ENCODE measurements around the gene HS3ST5.

HS3ST5 gene

DNA sequence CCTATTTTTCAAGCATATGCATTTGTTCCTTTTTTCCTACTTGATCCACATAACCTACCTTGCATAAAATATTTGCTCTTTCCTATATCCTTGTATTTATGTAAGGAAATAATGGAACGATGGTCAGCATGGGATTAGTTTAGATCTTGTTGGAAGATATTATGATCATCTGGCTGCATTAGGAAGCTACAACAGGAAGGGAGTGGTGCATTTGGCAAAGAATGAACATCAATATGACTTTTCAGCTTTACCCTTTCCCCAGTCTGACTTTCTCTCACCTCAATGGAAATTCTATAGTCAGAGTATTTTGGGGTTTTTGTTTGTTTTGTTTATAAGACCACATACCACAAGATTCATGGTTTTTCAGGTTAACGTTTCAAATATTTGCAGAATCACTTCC, 66.0 kb downstream of the HS3ST5 start:
- H3K9me3 ChIP-seq (ENCODE audit: insufficient read depth, low read depth, low read length) = no peaks in the 10 kb centered on the region
- no peaks in the 10 kb centered on the region for H3K27me3 ChIP-seq (ENCODE audit: insufficient read depth, low read length)
- no peak overlapping the region for H3K4me3 ChIP-seq (ENCODE audit: low read length)
- peaks cover 40% of the 10 kb centered on the region for H3K4me1 ChIP-seq (ENCODE audit: insufficient read depth, low read length)
- no peak overlapping the region for H3K27ac ChIP-seq (ENCODE audit: low read depth, low read length)
- no peak overlapping the region for H3K9ac ChIP-seq (ENCODE audit: low read depth, low read length)
- WGBS = 100% methylated on average over 1 of the region's 2 CpGs
- H3K36me3 ChIP-seq (ENCODE audit: insufficient read depth, low read length) = no peaks in the 10 kb centered on the region; the same call in 1 of the 2 replicates

DNA sequence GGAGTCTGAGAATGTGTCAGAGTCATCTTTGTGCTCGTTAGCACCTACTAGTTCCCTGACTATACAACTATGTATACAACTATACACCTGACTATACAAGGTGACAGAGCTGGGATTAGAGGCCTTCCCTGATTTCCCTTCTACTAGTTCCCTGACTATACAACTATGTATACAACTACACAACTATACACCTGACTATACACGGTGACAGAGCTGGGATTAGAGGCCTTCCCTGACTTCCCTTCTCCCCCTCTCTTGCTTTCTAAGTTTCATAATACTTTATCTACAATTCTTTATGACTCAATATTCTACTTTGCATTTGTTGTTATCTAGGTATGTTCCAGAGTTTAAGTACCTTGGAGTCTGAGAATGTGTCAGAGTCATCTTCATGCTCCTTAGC, 68.0 kb downstream of the HS3ST5 start:
- Histone ChIP-seq H3K9ac (ENCODE audit: low read depth, low read length) (no peak overlapping the region), H3K36me3 (ENCODE audit: insufficient read depth, low read length) (no peaks in the 10 kb centered on the region; the same call in 1 of the 2 replicates), H3K9me3 (ENCODE audit: insufficient read depth, low read depth, low read length) (no peaks in the 10 kb centered on the region), H3K4me1 (ENCODE audit: insufficient read depth, low read length) (peaks cover 24% of the 10 kb centered on the region), H3K27ac (ENCODE audit: low read depth, low read length) (no peak overlapping the region), H3K27me3 (ENCODE audit: insufficient read depth, low read length) (no peaks in the 10 kb centered on the region), H3K4me3 (ENCODE audit: low read length) (no peak overlapping the region)
- WGBS = 82% methylated on average over 2 of the region's 2 CpGs

DNA sequence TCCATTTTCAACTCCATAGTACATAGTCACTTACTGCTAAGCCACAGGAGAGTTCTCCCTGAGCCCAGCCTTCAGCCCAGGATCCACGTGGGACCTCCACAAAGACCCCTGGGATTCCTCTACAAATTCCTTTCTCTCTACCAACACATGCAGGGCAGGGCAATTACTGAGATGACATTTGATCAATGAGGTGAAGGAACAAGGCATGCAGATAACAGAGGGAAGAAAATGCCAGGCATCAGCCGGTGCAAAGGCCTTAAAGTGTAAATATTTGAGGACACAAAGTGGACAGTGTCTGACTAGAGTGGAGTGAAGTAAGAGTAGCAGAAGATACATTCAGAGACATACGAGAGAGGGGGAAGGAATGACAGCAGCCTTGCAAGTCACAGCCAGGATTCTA, 70.2 kb downstream of the HS3ST5 start:
- Histone ChIP-seq H3K27ac (ENCODE audit: low read depth, low read length) (no peak overlapping the region), H3K9me3 (ENCODE audit: insufficient read depth, low read depth, low read length) (no peaks in the 10 kb centered on the region)
- WGBS = 84% methylated on average over 3 of the region's 3 CpGs

DNA sequence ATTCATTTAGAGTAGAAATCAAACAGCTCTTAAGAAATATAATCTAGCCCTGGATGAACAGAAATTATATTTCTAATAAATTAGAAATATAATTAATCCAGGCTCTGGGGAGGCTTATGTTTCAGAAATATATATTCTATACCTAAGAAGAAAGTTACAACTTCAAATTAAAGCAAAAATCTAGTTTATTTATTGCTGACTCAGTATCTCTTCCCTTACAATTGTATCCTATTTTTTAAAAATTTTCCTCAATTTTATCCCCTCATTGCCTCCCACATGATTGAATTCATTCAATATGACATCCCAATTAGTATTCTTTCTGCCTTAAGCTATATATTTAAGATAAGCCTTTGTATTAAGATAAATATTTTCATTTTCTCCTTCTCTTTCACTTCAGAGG, 71.4 kb downstream of the HS3ST5 start:
- H3K9ac ChIP-seq (ENCODE audit: low read depth, low read length) = no peak overlapping the region
- H3K9me3 ChIP-seq (ENCODE audit: insufficient read depth, low read depth, low read length) = no peaks in the 10 kb centered on the region
- no peaks in the 10 kb centered on the region; the same call in 1 of the 2 replicates for H3K4me1 ChIP-seq (ENCODE audit: insufficient read depth, low read length)
- no peaks in the 10 kb centered on the region for H3K27me3 ChIP-seq (ENCODE audit: insufficient read depth, low read length)
- no peak overlapping the region for H3K4me3 ChIP-seq (ENCODE audit: low read length)
- H3K27ac ChIP-seq (ENCODE audit: low read depth, low read length) = no peak overlapping the region
- H3K36me3 ChIP-seq (ENCODE audit: insufficient read depth, low read length) = no peaks in the 10 kb centered on the region; the same call in 1 of the 2 replicates

More for the DNA sequence above, 70.2 kb downstream of the HS3ST5 start:
- H3K4me1 ChIP-seq (ENCODE audit: insufficient read depth, low read length) = peaks cover 11% of the 10 kb centered on the region
- H3K9ac ChIP-seq (ENCODE audit: low read depth, low read length) = no peak overlapping the region
- no peaks in the 10 kb centered on the region; the same call in 1 of the 2 replicates for H3K36me3 ChIP-seq (ENCODE audit: insufficient read depth, low read length)
- H3K27me3 ChIP-seq (ENCODE audit: insufficient read depth, low read length) = no peaks in the 10 kb centered on the region
- no peak overlapping the region for H3K4me3 ChIP-seq (ENCODE audit: low read length)

DNA sequence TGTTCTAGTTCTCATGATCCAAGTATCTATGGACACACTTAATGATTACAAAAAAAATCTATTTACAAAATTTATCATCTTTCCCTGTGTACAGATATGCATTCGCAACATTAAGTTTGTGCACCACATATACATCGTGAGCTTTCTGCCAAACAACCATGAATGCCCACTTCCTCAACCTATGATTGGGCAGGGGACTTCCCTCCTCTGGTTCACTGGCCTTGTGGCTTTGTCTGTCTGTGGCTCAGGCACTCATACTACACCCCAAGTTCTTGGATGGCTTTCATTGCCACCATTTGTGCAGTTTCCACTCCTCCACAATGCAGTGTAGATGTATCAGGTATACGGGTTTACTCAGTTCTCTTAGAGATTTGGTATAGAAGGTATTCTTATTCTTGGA, 74.9 kb downstream of the HS3ST5 start:
- Histone ChIP-seq H3K9ac (ENCODE audit: low read depth, low read length) (no peak overlapping the region), H3K4me3 (ENCODE audit: low read length) (no peak overlapping the region), H3K36me3 (ENCODE audit: insufficient read depth, low read length) (no peaks in the 10 kb centered on the region), H3K9me3 (ENCODE audit: insufficient read depth, low read depth, low read length) (no peaks in the 10 kb centered on the region), H3K27me3 (ENCODE audit: insufficient read depth, low read length) (no peaks in the 10 kb centered on the region), H3K27ac (ENCODE audit: low read depth, low read length) (no peak overlapping the region), H3K4me1 (ENCODE audit: insufficient read depth, low read length) (no peaks in the 10 kb centered on the region)
- WGBS = 97% methylated on average over 3 of the region's 3 CpGs

DNA sequence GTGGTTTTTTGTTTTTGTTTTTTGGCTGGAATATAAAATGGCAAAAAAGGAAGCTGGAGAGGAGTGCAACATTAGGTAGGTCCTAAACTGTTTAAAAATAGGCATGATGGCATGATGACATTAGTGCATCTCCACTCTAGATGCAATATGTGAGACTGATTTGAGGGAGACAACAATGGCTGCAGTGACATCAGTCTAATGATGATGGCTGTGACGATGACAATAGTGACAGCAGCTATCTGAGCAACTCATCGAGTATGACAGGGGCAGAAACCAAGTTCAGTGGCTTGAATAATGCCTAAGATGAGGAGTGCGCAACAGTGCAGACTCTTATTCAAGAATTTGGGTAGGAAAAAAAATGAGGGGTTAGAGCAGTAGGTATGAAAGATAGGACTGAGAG, 82.0 kb downstream of the HS3ST5 start:
- no peaks in the 10 kb centered on the region for H3K36me3 ChIP-seq (ENCODE audit: insufficient read depth, low read length)
- no peaks in the 10 kb centered on the region for H3K27me3 ChIP-seq (ENCODE audit: insufficient read depth, low read length)
- WGBS = 92% methylated on average over 3 of the region's 3 CpGs
- no peak overlapping the region for H3K4me3 ChIP-seq (ENCODE audit: low read length)
- H3K9ac ChIP-seq (ENCODE audit: low read depth, low read length) = no peak overlapping the region
- no peak overlapping the region for H3K27ac ChIP-seq (ENCODE audit: low read depth, low read length)
- H3K4me1 ChIP-seq (ENCODE audit: insufficient read depth, low read length) = no peaks in the 10 kb centered on the region
- H3K9me3 ChIP-seq (ENCODE audit: insufficient read depth, low read depth, low read length) = peaks cover under 1% of the 10 kb centered on the region; the same call in 1 of the 2 replicates

DNA sequence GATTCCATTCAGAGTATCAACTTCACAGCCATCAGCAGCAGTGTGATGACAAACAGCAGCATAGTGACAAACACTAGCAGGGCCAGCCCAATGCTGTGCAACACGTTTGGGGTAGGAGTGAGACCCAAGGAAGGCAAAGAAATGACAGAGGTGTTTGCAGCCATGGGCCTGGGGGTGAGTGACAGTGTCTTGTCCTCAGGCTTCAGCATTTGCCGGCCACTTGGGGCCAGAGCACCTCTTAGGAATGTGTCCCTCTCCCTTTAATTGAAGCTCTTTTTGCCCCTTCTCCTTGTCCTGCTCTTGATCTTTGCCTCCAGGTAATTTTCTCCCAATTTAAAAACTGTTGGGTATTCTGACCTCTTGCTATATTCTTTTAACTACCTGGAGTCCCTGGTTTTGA, 84.4 kb downstream of the HS3ST5 start:
- Histone ChIP-seq H3K4me1 (ENCODE audit: insufficient read depth, low read length) (no peaks in the 10 kb centered on the region), H3K9me3 (ENCODE audit: insufficient read depth, low read depth, low read length) (peaks cover 15% of the 10 kb centered on the region; the same call in 1 of the 2 replicates), H3K36me3 (ENCODE audit: insufficient read depth, low read length) (0 out of 2 replicates have a peak, but pooled peaks cover 2% of the 10 kb centered on the region), H3K27me3 (ENCODE audit: insufficient read depth, low read length) (no peaks in the 10 kb centered on the region), H3K9ac (ENCODE audit: low read depth, low read length) (no peak overlapping the region), H3K27ac (ENCODE audit: low read depth, low read length) (no peak overlapping the region), H3K4me3 (ENCODE audit: low read length) (no peak overlapping the region)
- 68% methylated on average over 2 of the region's 2 CpGs for WGBS

DNA sequence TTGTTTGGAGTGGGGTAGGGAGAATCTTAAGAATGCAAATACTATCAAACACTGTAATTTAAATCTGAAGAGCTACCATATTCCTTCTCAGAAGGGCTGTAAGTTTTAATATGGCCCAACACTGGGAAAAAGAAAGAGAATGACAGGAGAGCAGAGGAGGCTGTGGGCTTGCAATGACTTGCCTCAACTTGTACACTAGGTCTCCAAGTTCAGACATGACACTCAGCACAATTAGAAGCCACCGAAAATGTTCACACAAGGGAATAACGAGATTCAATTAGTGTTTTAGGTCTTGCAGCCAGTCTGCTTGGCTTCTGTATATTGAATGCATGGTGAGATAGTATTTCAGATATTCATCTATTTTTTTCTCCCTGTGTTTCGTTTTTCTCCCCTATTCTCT, 89.4 kb downstream of the HS3ST5 start:
- H3K27ac ChIP-seq (ENCODE audit: low read depth, low read length) = no peak overlapping the region
- H3K9me3 ChIP-seq (ENCODE audit: insufficient read depth, low read depth, low read length) = peaks cover 15% of the 10 kb centered on the region; the same call in 1 of the 2 replicates
- 93% methylated on average over 2 of the region's 3 CpGs for WGBS
- no peaks in the 10 kb centered on the region; the same call in 1 of the 2 replicates for H3K4me1 ChIP-seq (ENCODE audit: insufficient read depth, low read length)
- no peak overlapping the region for H3K4me3 ChIP-seq (ENCODE audit: low read length)
- no peak overlapping the region for H3K9ac ChIP-seq (ENCODE audit: low read depth, low read length)
- H3K36me3 ChIP-seq (ENCODE audit: insufficient read depth, low read length) = 0 out of 2 replicates have a peak, but pooled peaks cover 2% of the 10 kb centered on the region
- no peaks in the 10 kb centered on the region for H3K27me3 ChIP-seq (ENCODE audit: insufficient read depth, low read length)

DNA sequence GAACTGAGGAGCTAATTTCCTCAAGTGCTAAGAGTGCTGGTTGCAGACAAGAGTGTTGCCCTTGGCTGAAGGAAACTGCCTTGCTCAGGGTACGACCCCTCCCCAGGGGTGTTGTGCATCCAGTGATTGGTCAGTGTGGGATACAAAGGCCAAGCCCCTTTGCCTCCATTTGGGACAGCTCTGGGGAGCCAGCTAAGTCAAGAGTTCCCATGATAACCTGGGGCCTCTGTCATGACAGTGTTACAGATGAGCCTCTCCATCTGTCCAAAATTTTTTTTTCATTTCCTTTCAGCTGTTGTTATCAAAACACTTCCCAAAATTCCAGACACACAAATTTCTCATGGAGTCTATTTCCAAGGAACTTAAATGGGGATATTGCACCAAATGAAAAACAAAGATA, 93.3 kb downstream of the HS3ST5 start:
- 91% methylated on average over 1 of the region's 1 CpG for WGBS
- Histone ChIP-seq H3K9ac (ENCODE audit: low read depth, low read length) (no peak overlapping the region), H3K27ac (ENCODE audit: low read depth, low read length) (no peak overlapping the region)

DNA sequence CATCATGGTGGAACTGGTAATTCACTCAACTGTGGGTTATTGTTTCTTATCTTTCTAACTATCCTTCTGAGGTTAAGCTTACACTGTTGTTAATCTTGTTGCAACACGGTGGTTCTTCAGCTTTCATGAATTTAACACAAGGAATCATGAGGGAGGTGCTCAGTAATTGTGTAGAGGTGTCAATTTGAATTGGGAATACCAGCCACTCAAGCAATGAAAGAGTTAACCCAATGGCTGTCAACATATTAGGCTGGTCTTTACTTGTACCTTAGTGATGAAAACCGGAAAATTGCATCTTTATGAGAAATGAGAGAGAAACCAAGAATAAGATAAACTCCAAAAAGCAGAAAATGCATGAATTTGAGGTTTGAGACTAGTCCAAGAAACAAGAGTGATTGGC, 95.7 kb downstream of the HS3ST5 start:
- no peak overlapping the region for H3K4me3 ChIP-seq (ENCODE audit: low read length)
- H3K27me3 ChIP-seq (ENCODE audit: insufficient read depth, low read length) = no peaks in the 10 kb centered on the region
- H3K36me3 ChIP-seq (ENCODE audit: insufficient read depth, low read length) = no peaks in the 10 kb centered on the region
- 80% methylated on average over 2 of the region's 2 CpGs for WGBS
- peaks cover 3% of the 10 kb centered on the region; the same call in 1 of the 2 replicates for H3K4me1 ChIP-seq (ENCODE audit: insufficient read depth, low read length)
- no peaks in the 10 kb centered on the region for H3K9me3 ChIP-seq (ENCODE audit: insufficient read depth, low read depth, low read length)
- no peak overlapping the region for H3K9ac ChIP-seq (ENCODE audit: low read depth, low read length)
- no peak overlapping the region for H3K27ac ChIP-seq (ENCODE audit: low read depth, low read length)

More for the DNA sequence above, 93.3 kb downstream of the HS3ST5 start:
- no peaks in the 10 kb centered on the region for H3K36me3 ChIP-seq (ENCODE audit: insufficient read depth, low read length)
- no peak overlapping the region for H3K4me3 ChIP-seq (ENCODE audit: low read length)
- peaks cover 3% of the 10 kb centered on the region; the same call in 1 of the 2 replicates for H3K4me1 ChIP-seq (ENCODE audit: insufficient read depth, low read length)
- H3K27me3 ChIP-seq (ENCODE audit: insufficient read depth, low read length) = no peaks in the 10 kb centered on the region
- H3K9me3 ChIP-seq (ENCODE audit: insufficient read depth, low read depth, low read length) = peaks cover 3% of the 10 kb centered on the region; the same call in 1 of the 2 replicates

DNA sequence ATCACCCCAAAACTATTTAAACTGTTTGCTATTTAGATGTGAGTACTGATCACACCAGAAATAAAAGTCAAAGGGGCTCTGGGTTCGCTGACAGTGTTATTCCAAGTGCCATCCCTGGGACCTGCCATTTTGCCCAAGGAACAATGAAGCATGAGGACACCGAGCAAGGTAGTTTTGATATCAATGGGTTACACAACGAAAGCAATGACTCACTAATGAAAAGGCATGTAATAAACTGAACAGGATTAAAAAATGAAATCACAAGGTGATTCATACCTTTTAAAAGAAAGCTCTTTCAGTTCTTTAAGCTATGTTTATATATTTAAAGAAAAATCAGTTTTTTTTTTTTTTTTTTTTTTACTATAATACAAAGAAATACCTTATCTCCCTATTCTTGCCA, 102.0 kb downstream of the HS3ST5 start:
- H3K27ac ChIP-seq (ENCODE audit: low read depth, low read length) = no peak overlapping the region
- no peak overlapping the region for H3K9ac ChIP-seq (ENCODE audit: low read depth, low read length)
- no peaks in the 10 kb centered on the region for H3K9me3 ChIP-seq (ENCODE audit: insufficient read depth, low read depth, low read length)
- H3K4me1 ChIP-seq (ENCODE audit: insufficient read depth, low read length) = no peaks in the 10 kb centered on the region
- no peak overlapping the region for H3K4me3 ChIP-seq (ENCODE audit: low read length)
- WGBS = 96% methylated on average over 3 of the region's 3 CpGs
- H3K27me3 ChIP-seq (ENCODE audit: insufficient read depth, low read length) = no peaks in the 10 kb centered on the region
- no peaks in the 10 kb centered on the region for H3K36me3 ChIP-seq (ENCODE audit: insufficient read depth, low read length)

DNA sequence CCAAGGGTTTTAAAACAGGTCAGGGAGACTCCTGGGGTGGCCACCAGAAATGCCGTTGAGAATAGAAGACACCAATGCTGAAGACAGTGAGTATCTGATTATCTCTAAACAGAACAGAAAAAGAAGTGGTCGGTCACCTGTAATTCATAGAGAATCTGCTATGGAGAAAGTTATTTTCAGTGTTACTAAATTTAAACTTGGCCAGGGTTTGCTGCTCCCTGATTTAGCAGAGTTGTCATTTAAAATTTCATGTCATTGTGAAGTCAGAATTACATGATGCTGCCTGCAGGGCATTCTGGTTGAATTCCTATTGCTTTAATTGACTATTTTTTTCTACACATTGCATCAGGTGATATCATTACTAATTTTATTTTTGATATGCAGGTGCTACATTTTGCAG, 114.1 kb downstream of the HS3ST5 start:
- Histone ChIP-seq H3K36me3 (ENCODE audit: insufficient read depth, low read length) (no peaks in the 10 kb centered on the region), H3K9ac (ENCODE audit: low read depth, low read length) (no peak overlapping the region), H3K4me3 (ENCODE audit: low read length) (no peak overlapping the region), H3K4me1 (ENCODE audit: insufficient read depth, low read length) (peaks cover 8% of the 10 kb centered on the region), H3K27me3 (ENCODE audit: insufficient read depth, low read length) (no peaks in the 10 kb centered on the region), H3K9me3 (ENCODE audit: insufficient read depth, low read depth, low read length) (peaks cover 6% of the 10 kb centered on the region; the same call in 1 of the 2 replicates), H3K27ac (ENCODE audit: low read depth, low read length) (no peak overlapping the region)
- WGBS = 93% methylated on average over 2 of the region's 2 CpGs

Data from HUES64 (cell line).